Nephron progenitor cell (in vitro differentiated cells): ENCODE data around the gene RNF130.

Source experiments
- DNase-seq: peaks from one replicate; pipeline ENCODE4 v3.0.0; 2021
- H3K27ac Mint-ChIP-seq: 2 replicates; pipeline ENCODE4 v1.8.0; 2021; ENCODE audit warnings: mild to moderate bottlenecking, moderate library complexity, mixed read lengths
- H3K27me3 Mint-ChIP-seq: 2 replicates; pipeline ENCODE4 v1.8.0; 2021; ENCODE audit warnings: mild to moderate bottlenecking, low read depth, mixed read lengths; ENCODE audit not compliant: poor library complexity
- H3K36me3 Mint-ChIP-seq: 2 replicates; pipeline ENCODE4 v1.8.0; 2021; ENCODE audit warnings: low read depth, mixed read lengths
- H3K4me1 Mint-ChIP-seq: 2 replicates; pipeline ENCODE4 v1.8.0; 2021; ENCODE audit warnings: mixed read lengths
- H3K4me3 Mint-ChIP-seq: 2 replicates; pipeline ENCODE4 v1.8.0; 2021; ENCODE audit warnings: mild to moderate bottlenecking, moderate library complexity, mixed read lengths
- H3K9me3 Mint-ChIP-seq: 2 replicates; pipeline ENCODE4 v1.8.0; 2021; ENCODE audit warnings: mild to moderate bottlenecking, moderate library complexity, mixed read lengths
- CTCF ChIP-seq: fragments of 200-600 bp; sonication (generic); IDR thresholded peaks from 2 replicates; pipeline ENCODE4 v1.5.0; 2021; ENCODE audit warnings: antibody characterized with exemption

The RNF130 gene

GRCh38 chr5:179936976-179937681, 134.4 kb downstream of the RNF130 start:
- Mint-ChIP-seq H3K9me3 (peaks cover 19% of the 10 kb centered on the region), H3K4me3 (no peak overlapping the region), H3K4me1 (no peaks in the 10 kb centered on the region), H3K27me3 (no peaks in the 10 kb centered on the region), H3K36me3 (peaks cover 58% of the 10 kb centered on the region), H3K27ac (no peak overlapping the region)
- DNase-seq: no peak
- no peak for TF ChIP-seq CTCF

GRCh38 chr5:179930788-179931473, 140.6 kb downstream of the RNF130 start:
- no peak overlapping the region for H3K4me3 Mint-ChIP-seq
- no peak overlapping the region for H3K27ac Mint-ChIP-seq
- H3K36me3 Mint-ChIP-seq: peaks cover 42% of the 10 kb centered on the region
- DNase-seq: no peak
- no peak for TF ChIP-seq CTCF
- H3K9me3 Mint-ChIP-seq: peaks cover 22% of the 10 kb centered on the region
- no peaks in the 10 kb centered on the region for H3K27me3 Mint-ChIP-seq
- peaks cover 5% of the 10 kb centered on the region for H3K4me1 Mint-ChIP-seq

GRCh38 chr5:179927824-179928223, 143.7 kb downstream of the RNF130 start:
- Mint-ChIP-seq H3K36me3 (peaks cover 24% of the 10 kb centered on the region), H3K27ac (no peak overlapping the region), H3K9me3 (peaks cover 18% of the 10 kb centered on the region), H3K4me3 (no peak overlapping the region), H3K27me3 (no peaks in the 10 kb centered on the region), H3K4me1 (peaks cover 9% of the 10 kb centered on the region)
- no peak for DNase-seq
- no peak for TF ChIP-seq CTCF

- H3K9me3 Mint-ChIP-seq: peaks cover 18% of the 10 kb centered on the region
- H3K4me3 Mint-ChIP-seq: no peak overlapping the region
- H3K27ac Mint-ChIP-seq: no peak overlapping the region
- no peaks in the 10 kb centered on the region for H3K27me3 Mint-ChIP-seq
- H3K4me1 Mint-ChIP-seq: peaks cover 9% of the 10 kb centered on the region
- DNase-seq: no peak
- H3K36me3 Mint-ChIP-seq: peaks cover 20% of the 10 kb centered on the region
- no peak for TF ChIP-seq CTCF
Measured at GRCh38 chr5:179926657-179927056, 144.9 kb downstream of the RNF130 start.

GRCh38 chr5:179923436-179923835, 148.1 kb downstream of the RNF130 start:
- peaks cover 15% of the 10 kb centered on the region for H3K36me3 Mint-ChIP-seq
- H3K27ac Mint-ChIP-seq: no peak overlapping the region
- no peak for TF ChIP-seq CTCF
- no peaks in the 10 kb centered on the region for H3K27me3 Mint-ChIP-seq
- H3K9me3 Mint-ChIP-seq: peaks cover 6% of the 10 kb centered on the region
- no peak overlapping the region for H3K4me3 Mint-ChIP-seq
- DNase-seq: no peak
- peaks cover 9% of the 10 kb centered on the region for H3K4me1 Mint-ChIP-seq

- no peak for DNase-seq
- Mint-ChIP-seq H3K36me3 (no peaks in the 10 kb centered on the region), H3K27ac (no peak overlapping the region), H3K9me3 (no peaks in the 10 kb centered on the region), H3K4me3 (no peak overlapping the region), H3K4me1 (peaks cover 10% of the 10 kb centered on the region), H3K27me3 (peaks cover 2% of the 10 kb centered on the region)
- TF ChIP-seq CTCF: no peak
Measured at GRCh38 chr5:179920175-179920574, 151.4 kb downstream of the RNF130 start.
